GM18499 (cell line): ENCODE measurements around the gene SPI1.

ENCODE experiments used
- ATAC-seq: cut with Tn5 transposase; IDR thresholded peaks from one replicate; pipeline ENCODE4 v1.9.1; 2021; ENCODE audit warnings: moderate number of reproducible peaks; ENCODE audit not compliant: insufficient read depth, unreplicated experiment

Gene SPI1

GRCh38 chr11:47389577-47390421, 11.5 kb upstream of the SPI1 start:
- ATAC-seq, result no peak

GRCh38 chr11:47388697-47389576, 10.6 kb upstream of the SPI1 start:
- no peak for ATAC-seq

- no peak for ATAC-seq
Measured at GRCh38 chr11:47387944-47388696, 9.8 kb upstream of the SPI1 start.

- no peak for ATAC-seq
Measured at GRCh38 chr11:47384498-47384897, 6.2 kb upstream of the SPI1 start.

- ATAC-seq, result no peak
Measured at GRCh38 chr11:47383071-47383470, 4.7 kb upstream of the SPI1 start.

GRCh38 chr11:47380078-47380477, 1.7 kb upstream of the SPI1 start:
- ATAC-seq, result no peak

GRCh38 chr11:47379317-47379716, 970 bp upstream of the SPI1 start:
- ATAC-seq, result no peak

GRCh38 chr11:47378836-47379170, 456 bp upstream of the SPI1 start:
- peak; percentile 8 for ATAC-seq

- no peak for ATAC-seq
Measured at GRCh38 chr11:47377571-47378009, 757 bp downstream of the SPI1 start.

- ATAC-seq, result no peak
Measured at GRCh38 chr11:47376525-47377371, 1.6 kb downstream of the SPI1 start.

- no peak for ATAC-seq
Measured at GRCh38 chr11:47376107-47376524, 2.2 kb downstream of the SPI1 start.

- no peak for ATAC-seq
Measured at GRCh38 chr11:47375546-47376085, 2.7 kb downstream of the SPI1 start.

GRCh38 chr11:47375020-47375419, 3.3 kb downstream of the SPI1 start:
- ATAC-seq, result no peak

GRCh38 chr11:47374720-47375019, 3.7 kb downstream of the SPI1 start:
- no peak for ATAC-seq

- no peak for ATAC-seq
Measured at GRCh38 chr11:47373876-47374719, 4.2 kb downstream of the SPI1 start.

GRCh38 chr11:47372422-47372821, 5.9 kb downstream of the SPI1 start:
- no peak for ATAC-seq

- no peak for ATAC-seq
Measured at GRCh38 chr11:47369676-47370075, 8.7 kb downstream of the SPI1 start.

- no peak for ATAC-seq
Measured at GRCh38 chr11:47366020-47366490, 12.3 kb downstream of the SPI1 start.

- ATAC-seq, result no peak
Measured at GRCh38 chr11:47361419-47361818, 16.9 kb downstream of the SPI1 start.
